GM18508 (cell line): ENCODE data around the gene KAZN.

Experiments used
- ATAC-seq: cut with Tn5 transposase; IDR thresholded peaks from one replicate; pipeline ENCODE4 v1.9.1; 2021; ENCODE audit warnings: moderate number of reproducible peaks; ENCODE audit not compliant: insufficient read depth, unreplicated experiment

Gene KAZN

DNA sequence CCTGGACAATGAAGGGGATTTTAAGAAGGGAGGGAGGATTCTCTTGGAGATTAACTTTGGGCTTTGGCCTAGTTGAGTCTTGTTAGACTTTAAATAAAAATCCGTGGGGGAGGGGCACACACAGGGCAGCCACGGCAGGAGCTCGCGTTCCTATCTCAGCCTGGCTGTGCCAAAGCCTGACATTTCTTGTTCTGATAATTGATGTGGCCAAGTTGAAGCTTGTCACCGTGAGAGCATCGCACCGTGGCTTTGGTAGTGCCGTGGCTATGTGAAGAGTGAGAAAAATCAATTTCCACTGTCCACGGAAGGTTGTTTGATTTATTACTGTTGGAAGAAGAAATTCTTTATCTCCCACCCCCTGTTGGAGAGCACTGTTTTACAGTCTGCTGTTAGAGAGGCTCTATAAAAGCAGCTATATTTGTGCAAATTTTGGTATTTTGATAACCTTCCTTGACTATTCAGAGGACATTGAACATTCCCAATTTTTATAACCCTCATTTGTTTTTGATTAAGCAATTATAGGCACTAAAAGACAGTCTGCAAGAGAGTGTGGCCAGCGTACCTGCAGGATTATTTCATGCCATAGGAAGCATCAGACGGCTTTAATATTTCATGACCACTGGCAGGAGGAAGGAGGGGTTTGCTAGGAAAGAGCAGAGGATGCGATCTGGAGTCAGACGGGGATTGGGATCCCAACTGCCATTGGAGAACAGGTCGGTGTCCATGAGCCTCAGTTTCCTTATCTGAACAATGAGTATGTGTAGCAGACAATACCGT is 160.7 kb downstream of the KAZN start:
- no peak for ATAC-seq

DNA sequence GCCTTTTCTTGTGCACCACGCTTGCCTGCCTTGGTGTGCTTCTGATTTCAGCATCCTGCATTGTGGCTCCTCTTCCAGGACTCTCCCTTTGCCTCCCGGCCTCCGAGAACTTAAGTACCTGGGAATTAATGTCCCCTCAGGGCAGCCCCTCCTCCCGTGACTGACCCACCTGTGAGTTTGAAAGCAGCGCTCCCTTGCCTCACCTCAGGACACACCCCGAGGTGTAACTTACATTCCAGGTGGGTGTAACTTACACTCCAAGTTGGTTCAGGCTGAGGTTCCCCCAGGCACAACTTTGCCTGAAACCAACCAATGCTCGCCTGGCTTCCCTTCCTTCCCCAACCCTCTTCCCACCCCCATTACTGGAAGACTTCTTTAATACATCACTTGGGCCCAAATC is 161.4 kb downstream of the KAZN start:
- no peak for ATAC-seq

DNA sequence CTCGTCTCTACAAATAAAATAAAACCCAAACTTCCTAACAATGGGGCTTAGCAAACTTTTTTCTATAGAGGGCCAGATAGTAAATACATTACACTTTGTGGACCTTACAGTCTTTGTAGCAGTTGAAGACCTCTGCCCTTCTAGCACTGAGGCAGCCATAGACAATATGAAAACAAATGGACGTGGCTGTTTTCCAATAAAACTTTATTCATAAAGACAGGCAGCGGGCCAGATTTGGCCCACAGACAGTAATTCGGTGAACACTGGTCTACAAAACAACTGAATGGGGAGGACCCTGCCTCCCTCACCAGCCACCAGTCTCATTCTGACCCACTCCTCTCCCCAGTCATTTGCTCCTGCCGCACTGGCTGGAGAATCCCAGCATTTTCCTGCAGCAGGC is 162.3 kb downstream of the KAZN start:
- no peak for ATAC-seq

- ATAC-seq = no peak
Observed at GRCh38 chr1:14761291-14762153, 163.0 kb downstream of the KAZN start.

- no peak for ATAC-seq
Observed at GRCh38 chr1:14763977-14764376, 165.5 kb downstream of the KAZN start.

DNA sequence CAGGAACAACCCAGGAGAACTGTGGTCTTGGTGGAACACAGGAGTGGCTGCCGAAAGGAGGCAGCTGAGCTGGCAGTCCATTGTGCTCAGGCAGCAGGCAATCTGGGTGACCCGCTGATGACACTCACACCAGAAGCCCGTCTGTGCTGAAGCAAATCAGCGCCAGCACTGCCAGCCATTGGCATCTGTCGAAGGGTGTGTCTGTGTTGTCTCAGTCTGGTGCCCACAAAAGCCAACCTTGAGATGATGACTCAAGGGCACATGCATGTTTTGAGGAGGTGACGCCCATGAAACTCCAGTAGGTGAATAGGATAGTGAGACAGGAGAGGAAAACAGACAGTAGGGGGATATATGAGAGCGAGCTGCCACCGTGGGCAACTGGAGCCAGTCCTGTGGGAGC is 167.3 kb downstream of the KAZN start:
- no peak for ATAC-seq

GRCh38 chr1:14767075-14767474 is 168.6 kb downstream of the KAZN start:
- no peak for ATAC-seq

- no peak for ATAC-seq
Observed at GRCh38 chr1:14768582-14769304, 170.3 kb downstream of the KAZN start.

- no peak for ATAC-seq
Observed at GRCh38 chr1:14769486-14770274, 171.2 kb downstream of the KAZN start.

- ATAC-seq = no peak
Observed at GRCh38 chr1:14773396-14774025, 175.0 kb downstream of the KAZN start.

GRCh38 chr1:14774225-14774624 is 175.7 kb downstream of the KAZN start:
- no peak for ATAC-seq

- no peak for ATAC-seq
Observed at GRCh38 chr1:14774988-14775387, 176.5 kb downstream of the KAZN start.

DNA sequence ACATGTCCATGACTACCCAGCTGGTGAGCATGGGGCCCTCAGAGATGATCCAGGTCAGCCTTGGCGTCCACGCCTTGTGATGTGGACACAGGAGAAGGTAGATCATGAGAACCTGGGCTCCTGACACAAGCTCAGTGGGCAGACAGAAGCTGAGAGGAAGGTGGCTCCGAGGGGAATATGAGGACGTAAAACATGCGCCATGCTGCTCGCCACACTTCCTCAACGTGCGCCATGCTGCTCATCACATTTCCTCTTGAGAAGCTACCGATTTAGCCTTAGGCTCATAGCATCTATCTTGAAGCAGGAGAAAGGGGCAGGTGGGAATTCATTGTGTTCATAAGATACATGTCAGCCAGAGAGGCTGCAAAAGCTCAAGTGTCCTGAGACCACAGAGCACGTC is 176.9 kb downstream of the KAZN start:
- ATAC-seq = no peak

GRCh38 chr1:14777516-14778506 is 179.3 kb downstream of the KAZN start:
- no peak for ATAC-seq

DNA sequence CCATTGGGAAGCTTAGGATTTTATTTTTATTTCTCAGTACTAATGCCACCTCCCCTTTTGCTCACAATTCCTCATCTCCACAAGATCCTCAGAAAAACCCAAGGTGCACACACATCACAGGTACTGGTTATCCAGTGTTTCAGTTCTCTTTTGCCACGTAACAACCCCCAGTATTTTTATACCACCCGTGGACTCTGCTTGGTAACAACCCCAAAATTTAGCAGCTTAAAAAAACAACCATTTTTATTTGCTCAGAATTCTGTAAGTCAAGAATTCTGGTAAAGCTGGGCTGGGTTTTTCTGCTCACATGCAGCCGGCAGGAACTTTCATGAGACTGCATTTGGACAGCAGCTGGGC is 180.0 kb downstream of the KAZN start:
- no peak for ATAC-seq

DNA sequence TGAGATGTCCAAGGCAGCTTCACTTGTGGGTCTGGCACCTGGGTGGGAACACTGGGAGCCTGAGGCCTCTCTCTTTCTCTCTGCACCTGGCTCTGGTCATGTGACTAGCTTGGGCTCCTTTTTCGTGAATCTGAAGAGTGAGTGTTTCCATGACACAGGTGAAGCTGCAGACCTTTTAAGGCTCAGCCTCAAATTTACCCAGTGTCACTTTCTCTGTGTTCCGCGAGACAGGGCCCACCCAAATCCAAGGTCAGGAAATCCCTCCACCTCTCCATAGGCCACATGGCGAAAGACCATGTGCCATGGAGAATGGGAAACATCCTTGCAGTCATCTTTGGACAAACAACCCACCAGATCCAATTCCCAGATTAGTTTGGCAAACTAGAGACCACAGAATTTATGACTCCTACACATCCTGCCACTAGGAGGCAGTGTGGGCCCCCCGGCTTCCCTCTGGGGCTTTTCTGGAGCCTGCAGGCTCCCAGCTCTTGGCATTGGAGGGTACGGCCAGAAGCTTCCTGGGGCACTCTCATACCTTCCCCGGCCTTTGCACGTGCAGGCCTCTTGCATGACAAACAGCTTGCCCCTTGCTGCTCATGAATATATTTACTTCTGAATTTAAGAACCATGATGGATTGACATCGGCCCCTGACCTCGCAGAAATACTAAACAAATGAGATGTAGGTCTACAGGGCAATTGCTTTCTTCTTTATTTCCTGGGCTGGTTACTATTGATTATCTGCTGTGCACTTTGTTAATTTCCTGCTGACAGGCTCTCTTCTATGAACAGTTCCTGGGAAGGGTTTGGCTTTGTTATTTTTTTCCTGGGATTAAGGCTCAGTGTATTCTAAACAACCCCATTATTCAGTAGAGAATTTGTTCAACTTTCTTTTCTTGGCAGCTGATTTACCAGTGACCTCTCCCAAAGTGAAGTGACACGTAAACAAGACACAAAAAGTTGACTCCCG is 180.7 kb downstream of the KAZN start:
- no peak for ATAC-seq

DNA sequence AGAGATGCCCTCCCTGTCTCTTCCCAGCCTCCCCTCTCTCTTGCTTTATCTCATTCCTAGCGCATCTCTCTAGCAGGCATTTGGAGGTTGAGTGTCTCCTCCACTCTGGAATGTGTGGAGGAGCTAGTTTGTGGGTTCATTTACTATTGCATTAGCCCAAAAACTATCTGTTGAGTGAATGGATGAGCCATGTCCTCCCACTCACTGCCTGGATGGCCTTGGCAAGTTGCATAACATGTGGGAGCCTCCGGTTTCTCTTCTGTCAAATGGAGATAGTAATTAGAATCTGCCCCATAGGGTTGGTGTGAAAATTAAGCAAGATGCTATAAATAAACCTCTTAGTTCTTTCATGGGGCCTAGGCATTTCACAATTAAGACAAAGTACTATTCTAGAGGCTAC is 181.8 kb downstream of the KAZN start:
- no peak for ATAC-seq

DNA sequence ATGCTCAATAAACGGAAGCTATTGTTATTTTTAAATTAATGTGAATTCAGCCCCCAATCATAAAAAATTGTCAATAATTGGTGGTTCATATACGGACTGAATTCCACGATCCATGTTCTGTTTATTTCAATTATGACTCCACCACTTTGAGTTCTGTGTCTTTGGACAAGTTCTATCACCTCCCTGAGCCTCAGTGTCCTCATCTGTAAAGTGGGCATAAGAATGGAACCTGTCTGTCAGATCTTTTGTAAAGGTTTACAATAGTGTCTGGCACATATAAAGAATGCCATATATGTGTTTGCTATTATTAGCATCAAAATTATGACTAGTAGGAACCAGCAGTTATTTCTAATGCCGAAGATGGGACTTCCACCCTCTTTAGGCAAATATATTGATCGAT is 183.3 kb downstream of the KAZN start:
- no peak for ATAC-seq
